Measurements from ENCODE around the gene TPO.

Gene TPO

GRCh38 chr2:1450915-1451314, 37.7 kb downstream of the TPO start:
- no peak for DNase-seq (ENCODE audit: low spot score)

DNA sequence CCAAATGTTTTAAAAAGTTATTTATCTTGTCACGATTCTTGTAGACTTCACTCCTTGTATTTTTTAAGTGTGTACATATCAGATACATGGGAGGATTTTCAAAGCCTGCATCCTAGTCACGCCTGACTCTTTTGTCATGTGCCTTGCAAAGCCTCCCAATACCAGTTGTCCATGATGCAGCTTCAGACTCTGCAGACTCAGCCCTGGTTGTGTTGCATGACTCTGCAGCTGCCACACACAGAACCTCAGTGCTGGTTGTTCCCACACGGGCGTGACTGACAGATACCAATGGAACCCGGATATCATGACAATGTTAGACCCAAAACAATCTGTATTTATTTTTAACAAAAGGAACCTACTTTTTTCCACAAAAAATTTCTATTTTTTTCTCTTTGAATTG, 38.2 kb downstream of the TPO start:
- no peak for DNase-seq (ENCODE audit: low spot score)

- DNase-seq (ENCODE audit: low spot score) = no peak
Observed at GRCh38 chr2:1453561-1453960, 40.3 kb downstream of the TPO start.

GRCh38 chr2:1454346-1454745, 41.1 kb downstream of the TPO start:
- DNase-seq (ENCODE audit: low spot score) = no peak

DNA sequence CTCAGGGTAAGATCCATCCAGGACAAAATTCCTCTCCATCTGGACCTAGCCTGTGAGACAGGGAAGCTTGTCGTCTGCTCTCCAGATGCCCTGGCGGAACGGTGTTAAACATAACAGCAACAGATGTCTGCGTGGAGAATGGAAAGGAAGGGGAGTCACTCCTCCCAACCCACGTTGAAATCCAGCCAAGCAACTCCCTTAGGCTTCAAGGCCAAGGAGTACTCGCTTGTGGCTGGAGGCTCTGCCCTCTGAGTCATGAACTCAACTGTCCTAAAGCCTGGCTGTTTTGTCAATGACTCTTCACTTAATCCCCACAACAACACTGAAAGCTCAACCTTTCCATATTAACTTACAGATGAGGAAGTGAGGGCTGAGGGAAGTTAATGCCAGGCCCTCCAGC, 42.2 kb downstream of the TPO start:
- no peak for DNase-seq (ENCODE audit: low spot score)

DNA sequence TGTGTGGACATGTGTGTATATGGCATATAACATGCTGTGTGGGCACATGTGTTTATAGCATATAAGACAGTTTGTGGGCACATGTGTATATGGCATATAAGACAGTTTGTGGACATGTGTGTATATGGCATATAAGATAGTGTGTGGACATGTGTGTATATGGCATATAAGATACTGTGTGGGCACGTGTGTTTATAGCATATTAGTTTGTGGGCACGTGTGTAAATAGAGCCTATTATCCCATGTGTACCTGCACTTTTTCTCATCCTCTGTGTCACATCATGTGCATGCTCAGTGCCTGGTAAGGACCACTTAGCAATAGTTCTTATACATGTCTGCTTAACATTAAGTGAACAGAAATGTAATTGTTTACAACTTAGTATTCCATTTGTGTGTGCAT, 45.2 kb downstream of the TPO start:
- no peak for DNase-seq (ENCODE audit: low spot score)

DNA sequence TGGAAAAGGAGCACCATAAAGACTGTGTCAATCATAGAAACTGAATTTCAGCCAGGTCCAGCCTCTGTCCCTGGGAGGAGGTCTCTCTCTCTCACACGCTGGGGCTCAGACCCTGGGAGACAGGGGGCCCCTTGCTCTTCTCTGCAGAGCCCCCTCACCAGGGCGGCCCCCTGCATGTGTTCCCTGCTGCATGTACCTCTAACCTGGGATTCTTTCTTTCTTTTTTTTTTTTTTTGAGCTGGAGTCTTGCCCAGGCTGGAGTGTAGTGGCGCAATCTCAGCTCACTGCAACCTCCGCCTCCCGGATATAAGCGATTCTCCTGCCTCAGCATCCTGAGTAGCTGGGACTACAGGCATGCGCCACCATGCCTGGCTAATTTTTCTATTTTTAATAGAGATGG, 46.5 kb downstream of the TPO start:
- no peak for DNase-seq (ENCODE audit: low spot score)

DNA sequence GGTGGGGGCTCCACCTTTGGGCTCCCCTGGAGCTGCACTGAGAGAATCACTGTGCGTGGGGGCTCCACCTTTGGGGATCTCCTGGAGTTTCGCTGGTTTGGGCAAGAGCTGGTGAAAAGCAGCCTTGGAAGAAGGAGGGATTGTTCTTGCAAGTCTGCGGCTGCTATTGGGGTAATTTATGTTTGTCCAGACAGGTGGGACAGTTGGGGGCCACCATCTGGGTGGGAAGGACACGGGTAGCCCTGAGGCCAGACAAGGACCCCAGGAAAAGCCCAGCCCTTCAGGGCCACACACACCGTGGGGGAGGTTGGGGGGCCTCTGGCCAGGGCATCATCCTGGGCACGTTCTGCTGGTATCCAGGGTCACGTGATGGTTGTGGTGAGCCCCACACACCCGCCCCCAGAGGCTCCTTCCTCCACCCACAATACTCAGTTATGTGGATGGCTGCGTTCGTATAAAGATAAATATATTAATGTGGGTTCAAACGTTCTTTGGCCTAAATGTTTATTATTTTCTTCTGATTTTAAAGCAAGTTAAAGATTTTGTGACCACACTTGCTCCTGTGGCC, 47.7 kb downstream of the TPO start:
- no peak for DNase-seq (ENCODE audit: low spot score)

DNA sequence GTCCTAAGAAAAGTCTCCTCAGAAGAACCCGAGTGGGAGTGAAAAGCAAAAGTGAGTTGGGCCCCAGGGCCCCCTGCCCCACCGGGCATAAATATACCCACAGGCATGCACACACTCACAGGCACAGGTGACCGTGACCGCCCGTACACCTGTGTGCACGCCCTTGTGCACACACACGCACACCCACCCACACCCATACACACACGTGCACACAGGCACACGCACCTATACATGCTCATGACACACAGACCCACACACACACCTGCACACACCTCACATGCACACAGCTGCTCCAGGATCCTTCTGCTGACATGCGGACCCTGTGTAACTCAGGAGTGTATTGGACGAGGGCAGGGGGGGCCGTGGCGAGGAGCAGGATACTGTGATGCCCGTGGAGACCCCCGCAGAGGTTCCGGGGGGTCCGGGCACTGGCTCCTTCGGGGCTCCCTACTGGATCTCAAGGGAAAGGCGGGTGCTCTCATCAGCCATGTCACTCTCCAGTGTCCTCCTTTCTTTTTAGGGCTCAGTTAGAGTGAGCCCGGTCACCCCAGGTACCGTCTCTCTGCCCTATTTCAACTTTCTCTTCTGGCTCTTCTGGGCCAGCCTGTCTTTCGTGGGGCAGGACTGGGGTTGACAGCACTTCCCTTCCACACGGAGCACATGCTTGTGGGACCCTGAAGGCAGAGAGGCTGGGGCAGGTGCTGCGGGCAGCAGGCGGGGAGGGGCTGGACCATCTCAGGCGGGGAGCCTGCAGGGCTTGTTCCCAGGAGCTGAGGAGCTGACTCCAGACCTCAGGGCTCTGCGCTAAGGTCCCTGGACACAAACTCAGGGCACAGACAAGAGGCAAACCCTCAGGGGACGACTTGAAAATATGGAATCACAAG, 48.5 kb downstream of the TPO start:
- no peak for DNase-seq (ENCODE audit: low spot score)

DNA sequence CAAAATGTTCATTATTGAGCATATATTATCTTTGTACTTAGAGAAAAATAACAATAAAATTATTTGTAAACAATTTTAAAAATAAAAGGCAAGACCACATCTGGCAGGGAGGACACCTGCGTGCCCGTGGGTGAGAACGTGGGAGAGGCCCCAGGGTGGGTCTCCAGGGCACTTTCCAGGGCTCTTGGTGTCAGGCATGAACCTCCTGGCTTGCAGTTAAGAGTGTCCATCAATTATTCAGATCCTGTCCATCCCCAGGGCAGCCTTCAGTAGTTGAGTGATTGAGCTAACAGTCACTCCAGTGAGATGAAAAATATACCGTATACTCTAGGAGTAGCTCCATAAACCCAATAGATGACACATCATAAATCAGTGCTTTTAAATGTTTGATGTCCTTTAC, 49.7 kb downstream of the TPO start:
- no peak for DNase-seq (ENCODE audit: low spot score)

- DNase-seq (ENCODE audit: low spot score) = no peak
Observed at GRCh38 chr2:1472350-1472749, 59.1 kb downstream of the TPO start.

DNA sequence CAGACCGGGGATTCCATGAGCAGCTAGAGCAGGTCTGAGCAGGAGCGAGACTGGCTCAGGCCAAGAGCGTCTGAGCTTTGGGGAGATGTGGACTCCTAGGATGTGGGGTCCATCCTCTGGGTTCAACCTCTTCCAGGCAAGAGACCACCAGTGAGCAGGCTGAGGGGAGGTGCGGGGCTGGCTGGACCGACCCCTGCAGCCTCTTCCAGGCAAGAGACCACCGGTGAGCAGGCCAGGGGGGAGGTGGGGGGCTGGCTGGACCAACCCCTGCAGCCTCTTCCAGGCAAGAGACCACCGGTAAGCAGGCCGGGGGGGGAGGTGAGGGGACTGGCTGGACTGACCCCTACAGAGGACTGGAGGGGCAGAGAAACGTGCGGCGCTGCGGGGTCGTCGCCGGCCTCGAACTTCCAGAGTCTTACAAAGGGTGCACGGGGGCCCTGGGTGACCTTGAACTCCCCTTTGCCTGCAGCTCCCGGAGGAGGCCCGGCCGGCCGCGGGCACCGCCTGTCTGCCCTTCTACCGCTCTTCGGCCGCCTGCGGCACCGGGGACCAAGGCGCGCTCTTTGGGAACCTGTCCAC, 63.4 kb downstream of the TPO start:
- DNase-seq (ENCODE audit: low spot score) = no peak

GRCh38 chr2:1477196-1478040, 64.2 kb downstream of the TPO start:
- DNase-seq (ENCODE audit: low spot score) = no peak

DNA sequence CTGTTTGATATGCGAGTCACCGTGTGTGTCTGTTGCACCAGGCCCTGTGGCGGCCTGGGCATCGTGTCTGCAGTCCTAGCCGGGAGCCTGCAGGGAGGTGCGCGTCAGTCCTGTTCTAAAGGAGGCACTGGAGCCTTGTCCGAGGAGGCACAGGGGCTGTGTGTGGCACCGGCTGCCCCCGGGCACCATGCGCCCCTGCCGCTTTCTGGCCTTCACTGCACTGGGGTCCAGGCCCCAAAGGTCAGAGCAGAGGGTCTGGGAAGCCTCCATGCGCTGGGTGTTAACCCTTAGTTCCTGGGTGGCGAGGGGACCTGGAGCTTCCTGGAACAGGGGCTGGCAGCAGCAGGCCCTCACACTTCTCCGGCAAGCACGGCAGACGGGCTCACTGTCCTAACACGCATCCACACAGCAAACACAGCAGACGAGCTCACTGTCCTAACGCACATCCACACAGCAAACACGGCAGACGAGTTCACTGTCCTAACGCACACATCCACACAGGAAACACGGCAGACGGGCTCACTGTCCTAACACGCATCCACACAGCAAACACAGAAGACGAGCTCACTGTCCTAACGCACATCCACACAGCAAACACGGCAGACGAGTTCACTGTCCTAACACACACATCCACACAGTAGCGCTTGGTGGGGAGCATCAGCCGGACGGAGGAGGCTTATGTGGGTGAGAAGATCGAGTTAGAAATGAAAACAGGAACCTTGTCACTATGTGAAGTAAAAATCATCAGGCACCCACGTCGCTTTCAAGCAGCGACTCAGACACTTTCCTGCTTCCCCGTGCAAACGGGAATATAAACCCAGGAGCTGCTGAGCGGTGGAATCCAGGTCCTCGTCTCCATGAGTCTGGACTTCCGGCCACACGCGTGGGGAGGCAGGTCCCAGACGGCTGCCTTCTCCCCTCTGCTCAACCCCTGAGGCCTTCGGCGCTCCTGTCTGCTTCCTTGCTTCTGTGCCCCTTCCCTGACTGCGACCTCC, 65.3 kb downstream of the TPO start:
- no peak for DNase-seq (ENCODE audit: low spot score)

- DNase-seq (ENCODE audit: low spot score) = no peak
Observed at GRCh38 chr2:1479346-1479745, 66.1 kb downstream of the TPO start.

DNA sequence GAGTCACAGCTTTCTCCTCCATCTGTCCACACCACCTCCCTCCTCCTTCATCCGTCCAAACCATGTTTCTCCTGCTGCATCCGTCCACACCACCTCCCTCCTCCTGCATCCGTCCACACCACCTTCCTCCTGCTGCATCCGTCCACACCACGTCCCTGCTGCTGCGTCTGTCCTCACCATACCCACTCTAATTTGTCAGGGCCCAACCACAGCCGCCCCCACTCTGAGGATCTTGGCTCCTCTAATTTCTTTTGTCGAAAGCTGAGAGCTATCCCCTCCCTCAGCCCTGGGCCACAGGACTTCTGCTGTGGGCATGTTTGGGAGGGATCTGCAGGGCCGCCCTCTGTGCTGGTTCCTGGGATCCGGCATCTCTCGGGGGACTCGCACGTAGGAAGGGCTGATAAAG, 67.4 kb downstream of the TPO start:
- no peak for DNase-seq (ENCODE audit: low spot score)

- DNase-seq (ENCODE audit: low spot score) = no peak
Observed at GRCh38 chr2:1481406-1482252, 68.4 kb downstream of the TPO start.

- DNase-seq (ENCODE audit: low spot score) = no peak
Observed at GRCh38 chr2:1482253-1482675, 69.0 kb downstream of the TPO start.

- no peak for DNase-seq (ENCODE audit: low spot score)
Observed at GRCh38 chr2:1482981-1483380, 69.7 kb downstream of the TPO start.

GRCh38 chr2:1483551-1483950, 70.3 kb downstream of the TPO start:
- DNase-seq (ENCODE audit: low spot score) = no peak
